Measurements from ENCODE around the gene FGFRL1. TPM values are rescaled to one million over a fixed set of nuclear protein-coding genes. Genes with fewer than 3 reads are reported as not detected.

Gene FGFRL1
- total RNA-seq, 4 donors from 2014 or later, result 18.1 to 39.6 (median 26.4) TPM

DNA sequence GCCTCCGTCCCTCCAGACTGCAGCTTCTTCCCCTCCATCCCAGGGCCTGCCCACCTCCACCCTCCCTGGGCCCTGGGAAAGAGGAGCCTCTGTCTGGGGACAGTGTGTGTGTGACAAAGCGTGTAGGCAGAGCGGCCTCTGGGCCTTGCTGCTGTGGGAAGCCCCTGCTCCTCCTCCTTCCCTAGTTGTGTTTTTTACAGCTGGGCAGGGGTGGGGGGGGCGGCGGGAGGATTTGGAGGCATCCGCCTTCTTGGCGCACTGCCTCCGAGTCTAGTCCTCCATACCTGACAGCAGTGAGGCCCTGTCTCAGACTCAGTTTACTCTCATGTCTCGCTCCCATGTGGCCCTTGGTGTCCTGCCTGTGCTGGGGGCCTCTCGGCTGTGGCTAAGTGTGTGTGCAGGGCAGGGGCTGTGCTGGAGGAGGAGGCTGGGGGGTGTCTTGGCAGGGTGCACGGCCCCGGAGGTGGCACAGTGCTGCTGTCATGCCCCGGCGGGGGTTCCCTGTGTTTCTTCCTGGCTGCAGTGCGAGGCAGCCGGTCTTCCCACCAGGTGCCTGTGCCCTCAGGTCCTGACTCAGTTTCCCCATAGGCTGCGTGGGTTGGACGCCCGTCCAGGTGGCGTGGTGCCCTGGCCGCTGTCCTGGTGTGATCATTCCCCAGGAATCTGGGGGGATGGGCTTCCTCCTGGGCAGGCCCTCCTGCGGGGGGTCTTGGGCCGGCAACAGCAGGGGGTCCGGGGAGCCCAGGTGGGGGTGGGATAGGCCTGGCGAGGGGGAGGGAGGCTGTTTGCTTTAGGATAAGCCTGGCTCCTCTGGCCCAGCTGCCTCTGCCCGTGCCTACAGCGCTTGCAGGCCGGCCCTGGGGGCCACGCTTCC is 7.0 kb downstream of the FGFRL1 start:
- peaks cover 0 to 13% (median 0%) of the 10 kb centered on the region in 3 donors for H3K36me3 ChIP-seq
- whole genome bisulfite sequencing, 2 donors, result 77 to 86% methylated on average over 9 to 17 of the region's 29 CpGs
- no peak overlapping the region for H3K4me3 ChIP-seq
- peaks cover 0 to 64% (median 23%) of the 10 kb centered on the region in 4 donors for H3K4me1 ChIP-seq
- H3K27me3 ChIP-seq, result no peaks in the 10 kb centered on the region
- DNase-seq (ENCODE audit: low spot score in 2 of 2), result no peak
- TF ChIP-seq EP300 (IDR thresholded peaks at IDR 0.05), result no peak
- TF ChIP-seq POLR2A (IDR thresholded peaks at IDR 0.05), result no peak
- TF ChIP-seq, protein P1, sequence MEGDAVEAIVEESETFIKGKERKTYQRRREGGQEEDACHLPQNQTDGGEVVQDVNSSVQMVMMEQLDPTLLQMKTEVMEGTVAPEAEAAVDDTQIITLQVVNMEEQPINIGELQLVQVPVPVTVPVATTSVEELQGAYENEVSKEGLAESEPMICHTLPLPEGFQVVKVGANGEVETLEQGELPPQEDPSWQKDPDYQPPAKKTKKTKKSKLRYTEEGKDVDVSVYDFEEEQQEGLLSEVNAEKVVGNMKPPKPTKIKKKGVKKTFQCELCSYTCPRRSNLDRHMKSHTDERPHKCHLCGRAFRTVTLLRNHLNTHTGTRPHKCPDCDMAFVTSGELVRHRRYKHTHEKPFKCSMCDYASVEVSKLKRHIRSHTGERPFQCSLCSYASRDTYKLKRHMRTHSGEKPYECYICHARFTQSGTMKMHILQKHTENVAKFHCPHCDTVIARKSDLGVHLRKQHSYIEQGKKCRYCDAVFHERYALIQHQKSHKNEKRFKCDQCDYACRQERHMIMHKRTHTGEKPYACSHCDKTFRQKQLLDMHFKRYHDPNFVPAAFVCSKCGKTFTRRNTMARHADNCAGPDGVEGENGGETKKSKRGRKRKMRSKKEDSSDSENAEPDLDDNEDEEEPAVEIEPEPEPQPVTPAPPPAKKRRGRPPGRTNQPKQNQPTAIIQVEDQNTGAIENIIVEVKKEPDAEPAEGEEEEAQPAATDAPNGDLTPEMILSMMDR (IDR thresholded peaks at IDR 0.05), result no peak
- no peak overlapping the region for H3K27ac ChIP-seq
- no peaks in the 10 kb centered on the region for H3K9me3 ChIP-seq

DNA sequence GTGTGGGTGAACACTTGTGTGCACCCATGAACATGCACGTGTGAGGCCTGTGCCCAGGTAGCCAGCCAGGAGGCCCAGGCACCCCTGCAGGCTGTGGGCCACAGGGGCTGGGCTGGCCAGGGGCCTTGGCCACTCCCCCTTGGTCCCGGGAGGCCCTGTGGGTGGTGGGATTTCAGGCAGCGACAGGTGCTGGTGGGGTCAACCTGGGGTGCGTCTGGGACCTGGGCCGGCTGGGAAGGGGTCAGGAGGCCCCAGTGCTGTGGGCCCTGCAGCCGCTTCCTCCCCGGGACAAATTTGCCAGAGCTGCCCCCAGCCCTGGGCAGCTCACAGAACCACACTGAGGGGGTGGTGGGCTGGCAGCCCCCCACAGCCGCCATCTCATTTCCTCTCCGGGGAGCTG is 7.9 kb downstream of the FGFRL1 start:
- no peak for TF ChIP-seq EP300 (IDR thresholded peaks at IDR 0.05)
- TF ChIP-seq, protein P1 (IDR thresholded peaks at IDR 0.05), result no peak
- TF ChIP-seq POLR2A (IDR thresholded peaks at IDR 0.05), result no peak
- DNase-seq (ENCODE audit: low spot score in 2 of 2), result no peak
- 46 to 56% methylated on average over 4 to 5 of the region's 9 CpGs for WGBS, 2 donors
- H3K36me3 ChIP-seq, result peaks cover 0 to 22% (median 0%) of the 10 kb centered on the region in 3 donors
- H3K27ac ChIP-seq, result no peak overlapping the region
- no peaks in the 10 kb centered on the region for H3K27me3 ChIP-seq
- peaks cover 0 to 55% (median 14%) of the 10 kb centered on the region in 4 donors for H3K4me1 ChIP-seq
- H3K9me3 ChIP-seq, result no peaks in the 10 kb centered on the region
- H3K4me3 ChIP-seq, result no peak overlapping the region

DNA sequence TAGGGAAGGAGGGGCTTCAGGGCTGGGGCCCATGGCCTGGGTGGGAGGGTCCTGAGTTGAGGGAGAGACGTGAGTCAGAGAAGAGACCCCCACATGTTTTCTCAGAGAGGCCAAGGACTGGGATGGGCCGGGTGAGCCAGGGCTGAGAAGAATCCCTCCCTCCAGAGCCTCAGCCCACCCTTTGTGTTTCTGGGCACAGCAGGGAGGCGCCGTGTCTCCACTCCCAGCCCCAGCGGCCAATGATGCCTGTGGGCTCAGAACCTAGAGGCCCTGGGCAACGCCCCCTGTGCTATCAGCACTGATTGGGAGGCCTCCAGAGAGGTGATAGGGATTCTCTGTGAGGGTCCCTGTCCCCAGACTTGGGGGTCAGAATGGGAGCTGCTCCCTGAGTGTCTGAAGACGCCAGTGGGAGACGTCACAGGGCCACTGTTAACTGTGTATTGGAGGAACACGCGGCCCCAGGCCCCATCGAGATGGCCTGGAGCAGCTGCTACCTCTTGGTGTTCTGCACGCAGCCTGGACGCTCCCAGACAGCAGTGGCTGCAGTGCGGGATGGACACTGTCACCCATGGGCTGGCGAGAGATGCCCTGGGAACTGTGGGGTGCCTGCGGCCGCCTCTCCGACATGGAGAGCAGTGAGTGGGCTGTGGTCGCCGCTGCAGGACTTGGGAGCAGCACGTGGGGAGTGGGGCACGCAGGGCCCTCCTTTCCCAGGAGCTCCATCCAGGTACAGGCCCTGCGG is 8.5 kb downstream of the FGFRL1 start:
- DNase-seq (ENCODE audit: low spot score in 2 of 2), result no peak
- no peak overlapping the region for H3K4me3 ChIP-seq
- TF ChIP-seq POLR2A (IDR thresholded peaks at IDR 0.05), result no peak
- TF ChIP-seq EP300 (IDR thresholded peaks at IDR 0.05), result no peak
- TF ChIP-seq, protein P1 (IDR thresholded peaks at IDR 0.05), result no peak
- H3K36me3 ChIP-seq, result peaks cover 0 to 28% (median 0%) of the 10 kb centered on the region in 3 donors
- no peaks in the 10 kb centered on the region for H3K27me3 ChIP-seq
- H3K4me1 ChIP-seq, result peaks cover 0 to 49% (median 10%) of the 10 kb centered on the region in 4 donors
- H3K27ac ChIP-seq, result no peak overlapping the region
- WGBS, 2 donors, result 81 to 87% methylated on average over 12 to 17 of the region's 23 CpGs
- H3K9me3 ChIP-seq, result no peaks in the 10 kb centered on the region

DNA sequence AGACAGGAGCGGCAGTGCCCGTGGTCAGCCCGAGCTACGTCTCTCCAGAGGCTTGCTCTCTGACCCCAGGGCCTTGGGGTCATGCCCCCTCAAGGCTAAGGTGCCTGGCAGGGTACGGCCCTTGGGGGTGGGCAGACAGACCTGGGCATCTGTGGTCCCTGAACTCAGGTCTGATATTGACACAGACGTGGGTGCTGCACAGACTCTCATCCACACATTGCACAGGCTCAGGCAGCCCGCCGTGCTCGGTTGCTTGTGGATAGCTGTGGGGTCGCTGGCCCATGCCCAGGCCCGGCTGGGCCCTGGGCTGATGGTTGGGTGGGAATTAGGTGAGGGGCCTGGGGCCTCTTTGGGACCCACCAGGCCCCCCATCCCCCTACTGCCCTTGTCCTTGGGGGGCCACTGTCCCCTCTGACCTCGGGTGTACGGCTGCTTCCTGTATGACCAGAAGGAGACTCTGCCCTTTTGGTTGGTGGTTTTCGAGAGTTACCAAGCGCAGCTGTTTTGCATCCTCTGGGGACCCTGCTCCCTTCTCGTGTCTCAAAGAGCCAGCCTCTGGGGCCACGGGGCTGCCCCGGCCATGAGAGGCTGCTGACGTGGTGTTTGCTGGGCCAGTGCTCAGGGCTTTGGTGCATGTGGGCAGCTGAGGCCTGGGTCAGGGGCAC is 10.1 kb downstream of the FGFRL1 start:
- TF ChIP-seq, protein P1 (IDR thresholded peaks at IDR 0.05), result no peak
- TF ChIP-seq EP300 (IDR thresholded peaks at IDR 0.05) (no peak), POLR2A (IDR thresholded peaks at IDR 0.05) (no peak)
- 84% methylated on average over 13 to 19 of the region's 19 CpGs for WGBS, 2 donors
- peaks cover 0 to 44% (median 0%) of the 10 kb centered on the region in 3 donors for H3K36me3 ChIP-seq

More for the DNA sequence above, 10.1 kb downstream of the FGFRL1 start:
- H3K4me3 ChIP-seq, result no peak overlapping the region
- no peaks in the 10 kb centered on the region for H3K9me3 ChIP-seq
- DNase-seq (ENCODE audit: low spot score in 2 of 2), result no peak
- peaks cover 0 to 33% (median 0%) of the 10 kb centered on the region in 4 donors for H3K4me1 ChIP-seq
- H3K27me3 ChIP-seq, result no peaks in the 10 kb centered on the region
- H3K27ac ChIP-seq, result no peak overlapping the region
